CD4-positive, alpha-beta T cell treated with Interleukin-4 for 4 hours (primary cell): ENCODE measurements around the gene SLC35C1.
"Not testable (repeated sequence)": the region's sequence is repeated elsewhere in the genome, so short reads cannot be mapped to it uniquely, and the experiment has no call there.

Source experiments
- DNase-seq: peaks from one replicate; pipeline ENCODE4 v3.0.0-alpha.2; 2020

SLC35C1 gene

GRCh38 chr11:45791524-45791923, 13.4 kb upstream of the SLC35C1 start:
- no peak for DNase-seq

DNA sequence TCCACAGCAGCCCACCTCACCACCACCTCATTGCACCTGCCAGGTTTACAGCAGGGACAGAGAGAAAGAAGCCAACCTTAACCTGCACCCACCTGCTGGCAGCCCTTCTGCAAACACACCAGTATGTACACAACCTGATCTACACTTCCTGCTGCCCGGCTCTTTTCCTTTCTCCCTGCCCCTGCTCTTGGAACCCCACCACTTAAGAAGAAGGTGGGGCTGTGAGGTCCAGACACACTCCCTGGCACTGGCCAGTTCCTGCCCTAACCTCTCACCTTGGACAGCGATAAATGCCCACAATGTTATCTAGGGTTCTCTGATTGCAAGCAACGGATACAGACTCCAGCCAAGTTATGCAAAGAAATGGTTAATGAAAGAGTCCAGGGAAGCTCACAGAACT, 10.8 kb upstream of the SLC35C1 start:
- DNase-seq, result no peak

- no peak for DNase-seq
These were observed 9.6 kb upstream of the SLC35C1 start for GRCh38 chr11:45795379-45795778.

DNA sequence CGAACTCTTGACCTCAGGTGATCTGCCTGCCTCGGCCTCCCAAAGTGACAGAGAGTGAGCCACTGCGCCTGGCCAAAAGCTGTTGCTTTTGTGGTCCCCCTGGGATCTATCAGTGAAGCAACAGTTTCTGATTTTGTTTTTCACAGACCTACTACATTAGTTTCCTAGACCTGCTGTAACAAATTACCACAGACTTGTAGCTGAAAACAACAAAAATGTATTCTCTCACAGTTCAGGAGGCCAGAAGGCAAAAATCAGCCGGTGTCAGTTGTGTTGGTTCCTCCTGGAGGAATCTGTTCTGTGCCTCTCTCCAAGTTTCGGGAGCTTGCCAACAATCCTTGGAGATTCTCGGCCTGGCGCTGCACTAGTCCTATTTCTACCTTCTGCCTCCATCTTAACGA, 8.5 kb upstream of the SLC35C1 start:
- no peak for DNase-seq

DNA sequence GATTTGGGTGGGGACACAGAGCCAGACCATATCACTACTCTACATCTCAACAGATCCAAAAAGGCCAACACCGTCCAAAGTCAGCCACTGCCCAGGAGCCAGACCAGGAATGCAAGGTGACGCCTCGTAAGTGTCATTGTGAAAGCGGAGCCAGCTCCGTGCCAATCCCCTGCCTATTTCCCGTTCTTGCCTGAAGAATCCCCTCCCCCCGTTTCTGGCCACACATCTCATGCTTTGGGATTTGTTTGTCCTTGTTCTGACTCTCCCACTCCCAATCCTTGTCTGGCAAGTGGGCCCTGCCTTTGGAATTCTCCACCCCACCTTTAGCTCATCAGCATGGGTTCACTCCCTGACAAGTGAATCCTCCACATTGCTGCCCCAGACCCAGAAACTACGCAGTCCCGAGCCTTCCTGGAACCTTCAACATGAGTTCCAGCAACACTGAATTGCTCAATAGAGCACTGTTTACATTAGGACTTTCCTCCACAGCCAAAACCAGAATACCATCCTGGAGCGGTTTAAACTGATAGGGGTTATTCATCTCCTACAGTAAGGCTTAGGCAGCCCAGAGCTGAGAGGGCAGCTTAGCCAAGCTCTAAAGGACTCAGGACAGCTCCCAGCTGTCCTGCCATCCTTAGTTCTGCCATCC, 6.0 kb upstream of the SLC35C1 start:
- no peak for DNase-seq

GRCh38 chr11:45799562-45799961, 5.4 kb upstream of the SLC35C1 start:
- no peak for DNase-seq

- DNase-seq, result no peak
These were observed 4.7 kb upstream of the SLC35C1 start for GRCh38 chr11:45800261-45800660.

GRCh38 chr11:45801723-45802315, 3.1 kb upstream of the SLC35C1 start:
- peak; percentile 11 for DNase-seq

- DNase-seq, result no peak
These were observed 2.2 kb upstream of the SLC35C1 start for GRCh38 chr11:45802531-45803317.

DNA sequence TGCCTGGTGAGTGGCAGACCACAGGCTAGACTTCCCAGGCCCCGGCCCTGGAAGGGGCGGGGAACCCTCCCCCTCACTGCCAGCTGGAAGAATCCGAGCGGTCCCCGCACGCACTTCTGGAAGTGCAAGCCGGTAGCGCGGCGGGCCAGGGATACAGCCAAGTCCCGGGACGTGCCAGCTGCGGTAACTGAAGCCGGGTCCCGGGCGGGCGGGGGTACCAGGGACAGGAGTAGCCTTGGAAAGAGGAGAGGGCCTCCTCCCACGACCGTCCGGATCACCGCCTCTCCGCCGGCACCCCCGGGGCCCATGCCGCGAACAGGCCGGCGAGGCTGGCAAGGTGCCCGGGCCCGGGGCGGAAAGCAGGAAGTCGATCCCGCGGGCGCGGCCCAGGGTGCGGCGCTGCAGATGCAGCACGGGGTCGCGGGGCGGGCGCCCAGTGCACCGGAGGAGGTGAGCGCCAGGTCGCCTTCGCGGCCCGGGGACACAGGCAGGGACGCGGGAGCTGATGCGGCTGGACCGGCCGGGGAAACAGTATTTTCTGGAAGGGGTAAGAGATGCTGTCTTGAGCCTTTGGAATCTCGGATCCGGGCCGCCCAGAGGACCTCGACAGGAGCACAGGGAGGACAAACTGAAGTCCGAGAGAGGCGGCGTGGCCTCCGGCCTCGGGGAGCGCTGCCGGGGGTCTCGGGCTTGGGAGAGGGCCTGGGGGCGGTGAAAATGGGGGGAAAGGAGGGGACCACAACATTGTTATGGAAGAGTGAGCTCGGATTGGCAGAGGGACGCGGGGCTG, 783 bp upstream of the SLC35C1 start:
- DNase-seq, result peak; percentile 54

GRCh38 chr11:45805305-45806071, 539 bp downstream of the SLC35C1 start:
- DNase-seq, result peak; percentile 10

- no peak for DNase-seq
These were observed 1.4 kb downstream of the SLC35C1 start for GRCh38 chr11:45806072-45806933.

GRCh38 chr11:45806937-45807791, 2.2 kb downstream of the SLC35C1 start:
- DNase-seq, result no peak

DNA sequence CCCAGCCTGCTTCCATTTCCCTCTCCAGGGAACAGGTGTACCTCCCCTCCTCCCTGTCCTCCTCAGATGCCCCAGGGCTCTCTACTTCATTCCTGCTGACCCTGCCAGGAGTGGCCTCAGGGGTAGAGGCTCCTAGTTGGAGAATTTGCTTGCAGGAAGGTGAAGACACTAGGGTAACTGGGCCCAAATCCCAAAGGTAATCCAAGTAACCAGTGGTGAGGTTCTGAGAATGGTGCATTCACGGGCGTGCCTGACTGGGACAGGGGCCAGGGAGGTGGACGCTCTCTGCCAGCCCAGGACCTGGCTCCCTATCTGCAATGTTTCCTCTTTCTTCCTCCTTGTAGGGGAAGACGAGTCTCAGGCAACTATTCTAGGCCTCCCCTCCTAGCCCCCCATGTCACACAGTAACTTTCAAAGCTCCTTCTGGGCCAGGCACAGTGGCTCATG, 2.9 kb downstream of the SLC35C1 start:
- no peak for DNase-seq

DNA sequence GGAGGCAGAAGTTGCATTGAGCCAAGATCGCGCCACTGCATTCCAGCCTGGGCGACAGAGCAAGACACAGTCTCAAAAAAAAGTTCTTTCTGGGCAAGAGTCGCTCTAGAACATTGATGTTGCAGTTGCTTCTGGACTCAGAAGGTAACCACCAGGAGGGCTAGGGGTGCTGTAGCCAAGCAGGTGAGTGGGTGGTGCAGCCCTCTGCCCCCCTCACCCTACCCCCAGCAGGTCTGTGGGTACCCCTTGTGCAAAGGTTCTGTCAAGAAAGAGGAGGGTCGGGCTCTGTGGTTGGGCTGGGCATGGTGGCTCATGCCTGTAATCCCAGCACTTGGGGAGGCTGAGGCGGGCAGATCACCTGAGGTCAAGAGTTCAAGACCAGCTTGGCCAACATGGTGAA, 3.5 kb downstream of the SLC35C1 start:
- not testable (repeated sequence) for DNase-seq

DNA sequence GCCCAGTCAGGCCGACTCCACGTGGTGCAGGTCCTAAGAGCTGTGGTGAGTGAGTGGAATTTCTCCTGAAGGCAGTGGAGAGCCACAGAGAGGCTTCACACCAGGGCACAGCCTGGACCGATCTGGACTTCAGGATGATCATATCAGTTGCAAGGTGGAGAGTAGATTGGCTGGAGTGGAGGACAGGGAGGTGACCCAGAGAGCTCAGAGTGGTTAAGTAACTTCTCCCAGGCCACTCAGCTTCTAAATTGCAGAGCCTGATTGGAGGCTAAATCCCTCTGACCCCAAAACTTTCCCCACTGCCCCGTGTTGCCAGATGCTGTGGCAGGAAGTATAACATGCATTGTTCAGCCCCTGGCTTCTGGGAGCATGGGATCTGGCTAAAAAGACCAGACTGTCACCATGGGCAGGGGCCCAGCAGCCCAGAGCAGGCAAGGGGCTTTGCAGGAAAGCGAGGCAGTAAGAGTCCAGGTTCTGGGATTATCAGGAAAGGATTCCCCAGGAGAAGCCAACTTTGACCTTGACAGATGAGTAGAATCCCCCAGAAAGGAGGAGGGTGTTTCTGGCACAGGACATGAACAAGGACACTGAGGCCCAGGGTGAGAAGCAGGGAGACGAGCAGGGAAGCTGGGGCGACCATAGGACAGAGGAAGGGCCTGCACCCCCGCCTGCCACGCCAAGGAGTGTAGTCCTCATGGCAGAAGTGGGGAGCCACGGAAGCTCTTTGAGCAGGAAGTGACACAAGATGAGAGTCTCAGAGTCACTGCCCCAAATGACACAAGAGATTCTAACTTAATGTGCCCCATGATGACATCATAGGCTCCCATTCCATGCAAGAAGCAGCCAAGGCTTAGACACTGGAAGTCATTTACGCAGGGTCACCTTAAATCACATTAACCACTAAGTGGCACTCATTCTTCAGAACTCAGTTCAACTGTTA, 4.8 kb downstream of the SLC35C1 start:
- DNase-seq, result no peak

- DNase-seq, result no peak
These were observed 5.6 kb downstream of the SLC35C1 start for GRCh38 chr11:45810431-45811108.

DNA sequence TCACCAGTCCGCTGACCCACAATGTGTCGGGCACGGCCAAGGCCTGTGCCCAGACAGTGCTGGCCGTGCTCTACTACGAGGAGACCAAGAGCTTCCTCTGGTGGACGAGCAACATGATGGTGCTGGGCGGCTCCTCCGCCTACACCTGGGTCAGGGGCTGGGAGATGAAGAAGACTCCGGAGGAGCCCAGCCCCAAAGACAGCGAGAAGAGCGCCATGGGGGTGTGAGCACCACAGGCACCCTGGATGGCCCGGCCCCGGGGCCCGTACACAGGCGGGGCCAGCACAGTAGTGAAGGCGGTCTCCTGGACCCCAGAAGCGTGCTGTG, 6.1 kb downstream of the SLC35C1 start:
- DNase-seq, result no peak
